ENCODE data around the gene PPIL1.
"Not testable (repeated sequence)": the region's sequence is repeated elsewhere in the genome, so short reads cannot be mapped to it uniquely, and the experiment has no call there.

GRCh38 chr6:36813047-36813446 lies 61.6 kb downstream of the PPIL1 start:
- not testable (repeated sequence) for TF ChIP-seq SPI1 (IDR thresholded peaks at IDR 0.05; ENCODE audit: borderline replicate concordance, insufficient read depth, low read depth, low read length); EZH2 (IDR thresholded peaks at IDR 0.05; ENCODE audit: borderline replicate concordance, control insufficient read depth, low read depth, low read length)

Data from GM12878 (cell line).